GM23338 (cell line): ENCODE results near the gene UBE2G1. TPM values are rescaled to one million over a fixed set of nuclear protein-coding genes. Genes with fewer than 3 reads are reported as not detected.

Source experiments
- ATAC-seq: fragments of 200-7000 bp; cut with Tn5 transposase; 3 replicates; pipeline ENCODE4 v1.9.1; 2020
- DNase-seq: peaks from one replicate; pipeline ENCODE4 v3.0.0-alpha.2; 2015; ENCODE audit warnings: low spot score
- H2AFZ ChIP-seq: fragments of 200-600 bp; sonication (generic); 2 replicates; pipeline ENCODE4 v1.8.0; 2016; ENCODE audit warnings: antibody characterized with exemption, mild to moderate bottlenecking, moderate library complexity
- H3F3A ChIP-seq: fragments of 200-600 bp; sonication (generic); replicated peaks from 2 replicates; pipeline ENCODE4 v1.8.0; 2017; ENCODE audit warnings: antibody characterized with exemption, mixed run types, low read depth
- H3K27ac ChIP-seq: fragments of 200-600 bp; sonication (generic); 2 replicates; pipeline ENCODE4 v1.6.1; 2016; ENCODE audit warnings: low read depth
- H3K27me3 ChIP-seq: fragments of 200-600 bp; sonication (generic); 2 replicates; pipeline ENCODE4 v1.8.0; 2016; ENCODE audit warnings: mild to moderate bottlenecking, mixed run types, moderate library complexity; ENCODE audit not compliant: insufficient read depth
- H3K36me3 ChIP-seq: fragments of 200-600 bp; sonication (generic); 2 replicates; pipeline ENCODE4 v1.8.0; 2016; ENCODE audit warnings: mild to moderate bottlenecking; ENCODE audit not compliant: insufficient read depth
- H3K4me1 ChIP-seq: fragments of 200-600 bp; sonication (generic); 2 replicates; pipeline ENCODE4 v1.8.0; 2016; ENCODE audit warnings: mild to moderate bottlenecking, moderate library complexity; ENCODE audit not compliant: insufficient read depth
- H3K4me2 ChIP-seq: fragments of 200-600 bp; sonication (generic); 2 replicates; pipeline ENCODE4 v1.7.1; 2017; ENCODE audit warnings: mixed run types
- H3K4me3 ChIP-seq: fragments of 200-600 bp; sonication (generic); 2 replicates; pipeline ENCODE4 v1.6.1; 2016; ENCODE audit warnings: mixed run types
- H3K79me2 ChIP-seq: fragments of 200-600 bp; sonication (generic); replicated peaks from 2 replicates; pipeline ENCODE4 v1.8.0; 2017; ENCODE audit warnings: mild to moderate bottlenecking; ENCODE audit not compliant: insufficient read depth
- H3K9me2 ChIP-seq: fragments of 200-600 bp; sonication (generic); 2 replicates; pipeline ENCODE4 v1.8.0; 2017; ENCODE audit not compliant: insufficient read depth
- H4K20me1 ChIP-seq: fragments of 200-600 bp; sonication (generic); replicated peaks from 2 replicates; pipeline ENCODE4 v1.8.0; 2017; ENCODE audit warnings: mild to moderate bottlenecking; ENCODE audit not compliant: insufficient read depth
- H3K27ac Mint-ChIP-seq: 2 replicates; pipeline ENCODE4 v1.8.0; 2020; ENCODE audit warnings: inconsistent platforms, mild to moderate bottlenecking, moderate library complexity, mixed read lengths
- H3K27me3 Mint-ChIP-seq: 3 replicates; pipeline ENCODE4 v1.8.0; 2022; ENCODE audit warnings: low read depth, mild to moderate bottlenecking, moderate library complexity, mixed read lengths, inconsistent platforms; ENCODE audit not compliant: insufficient read depth, poor library complexity
- H3K36me3 Mint-ChIP-seq: 3 replicates; pipeline ENCODE4 v1.8.0; 2021; ENCODE audit warnings: low read depth, mild to moderate bottlenecking, inconsistent platforms, moderate library complexity, mixed read lengths
- H3K4me1 Mint-ChIP-seq: 3 replicates; pipeline ENCODE4 v1.8.0; 2020; ENCODE audit warnings: mild to moderate bottlenecking, inconsistent platforms, mixed read lengths
- H3K4me3 Mint-ChIP-seq: 3 replicates; pipeline ENCODE4 v1.8.0; 2021; ENCODE audit warnings: moderate library complexity, mild to moderate bottlenecking, inconsistent platforms, mixed read lengths
- H3K9me3 Mint-ChIP-seq: 3 replicates; pipeline ENCODE4 v1.8.0; 2020; ENCODE audit warnings: moderate library complexity, mild to moderate bottlenecking, inconsistent platforms, mixed read lengths
- CREB1 ChIP-seq: fragments of 250-450 bp; sonication (Bioruptor Pico); IDR thresholded peaks from 2 replicates; pipeline ENCODE4 v1.5.0; 2020; ENCODE audit warnings: low read depth, mild to moderate bottlenecking, moderate library complexity
- ETS1 ChIP-seq: IDR thresholded peaks from 2 replicates; pipeline ENCODE4 v1.6.1; 2016; ENCODE audit warnings: antibody characterized with exemption
- EZH2phosphoT487 ChIP-seq: fragments of 200-600 bp; sonication (generic); IDR thresholded peaks from one replicate; pipeline ENCODE4 v1.8.1; 2018; ENCODE audit warnings: antibody characterized with exemption; ENCODE audit not compliant: unreplicated experiment
- REST ChIP-seq: IDR thresholded peaks from one replicate; pipeline ENCODE4 v1.6.1; 2018; ENCODE audit warnings: antibody characterized with exemption; ENCODE audit not compliant: unreplicated experiment
- STAT1 ChIP-seq: IDR thresholded peaks from one replicate; pipeline ENCODE4 v1.6.1; 2016; ENCODE audit warnings: antibody characterized with exemption; ENCODE audit not compliant: unreplicated experiment
- ZNF462 ChIP-seq: fragments of 250-450 bp; sonication (Bioruptor Pico); IDR thresholded peaks from 2 replicates; pipeline ENCODE4 v1.5.0; 2020; ENCODE audit warnings: mild to moderate bottlenecking, moderate library complexity
- polyA plus RNA-seq: library from polyadenylated mRNA; unstranded; fragments of >200 nt; fragmentation: Nextera tagmentation; extraction: Ambion mirVana; gene quantifications from 2 replicates; pipeline ENCODE4 v1.2.1, GENCODE V29; 2016
- total RNA-seq: library from RNA; depleted of rRNA; stranded (reverse); fragments of >200 nt; shearing (Covaris generic); gene quantifications from 2 replicates; pipeline ENCODE4 v1.2.3, GENCODE V29; 2014

UBE2G1 gene
- total and polyA plus RNA-seq, 2 experiments from 2014 or later = 71.9 to 145 TPM

- no peak for TF ChIP-seq ZNF462 (CRISPR knock-in tag)
- TF ChIP-seq EZH2phosphoT487 = no peak
Measured at GRCh38 chr17:4221899-4222659, 144.4 kb downstream of the UBE2G1 start (continued).

GRCh38 chr17:4221163-4221562 lies 145.3 kb downstream of the UBE2G1 start:
- no peaks in the 10 kb centered on the region for H3K27me3 ChIP-seq
- no peak overlapping the region for H3K4me2 ChIP-seq
- H4K20me1 ChIP-seq = no peaks in the 10 kb centered on the region
- Mint-ChIP-seq H3K36me3 (peaks cover 27% of the 10 kb centered on the region; the same call in 2 of the 3 replicates), H3K4me3 (no peak overlapping the region), H3K9me3 (no peaks in the 10 kb centered on the region), H3K27ac (peak overlapping the region; percentile 67; the same call in 1 of the 2 replicates), H3K27me3 (peaks cover 4% of the 10 kb centered on the region), H3K4me1 (no peaks in the 10 kb centered on the region)
- no peak overlapping the region for H3K4me3 ChIP-seq
- H3K9me2 ChIP-seq = no peaks in the 10 kb centered on the region
- H3K79me2 ChIP-seq = peaks cover 15% of the 10 kb centered on the region; the same call in 1 of the 2 replicates
- no peaks in the 10 kb centered on the region; the same call in 1 of the 2 replicates for H3F3A ChIP-seq
- no peaks in the 10 kb centered on the region for H3K36me3 ChIP-seq
- 0 out of 2 replicates have a peak overlapping the region, but pooled peaks have one; percentile 64 for H3K27ac ChIP-seq
- ATAC-seq (no peak), DNase-seq (no peak)
- H2AFZ ChIP-seq = no peak overlapping the region
- no peaks in the 10 kb centered on the region for H3K4me1 ChIP-seq
- TF ChIP-seq STAT1 (no peak), REST (no peak), CREB1 (CRISPR knock-in tag) (no peak), ETS1 (no peak)
